CD4-positive, alpha-beta T cell treated with Interleukin-1 beta for 1 hour (primary cell): ENCODE data around the gene GPLD1.
A peak's percentile ranks its signal among the peaks of the same experiment; 100 is the strongest.
"Not testable (repeated sequence)": the region's sequence is repeated elsewhere in the genome, so short reads cannot be mapped to it uniquely, and the experiment has no call there.

Source experiments
- DNase-seq, 2 donors: peaks; one replicate each; pipeline ENCODE4 v3.0.0-alpha.2; 2020 to 2022

GPLD1 gene

GRCh38 chr6:24489470-24489869, at the start of gene GPLD1:
Gene GPLD1, minus strand, starts transcription at chr6:24489578. Its CDS starts 67 bp downstream, at chr6:24489511.
- DNase-seq, result no peak

GRCh38 chr6:24537771-24538385, 48.5 kb upstream of the GPLD1 start:
- DNase-seq, result no peak

GRCh38 chr6:24537082-24537699, 47.8 kb upstream of the GPLD1 start:
- no peak for DNase-seq

GRCh38 chr6:24536466-24536865, 47.1 kb upstream of the GPLD1 start:
- no peak for DNase-seq

- DNase-seq, result no peak
Measured at GRCh38 chr6:24535210-24535609, 45.8 kb upstream of the GPLD1 start.

- no peak for DNase-seq
Measured at GRCh38 chr6:24534329-24534728, 45.0 kb upstream of the GPLD1 start.

- DNase-seq, result no peak
Measured at GRCh38 chr6:24529985-24530384, 40.6 kb upstream of the GPLD1 start.

GRCh38 chr6:24524805-24525204, 35.4 kb upstream of the GPLD1 start:
- peak in 1 of 2 donors; percentile 6 for DNase-seq

- DNase-seq, result no peak
Measured at GRCh38 chr6:24524329-24524728, 35.0 kb upstream of the GPLD1 start.

GRCh38 chr6:24522228-24523176, 33.1 kb upstream of the GPLD1 start:
- peak in 1 of 2 donors; percentile 39 for DNase-seq

- peak; percentile 25 to 30 for DNase-seq
Measured at GRCh38 chr6:24520929-24521546, 31.7 kb upstream of the GPLD1 start.

GRCh38 chr6:24517659-24518543, 28.5 kb upstream of the GPLD1 start:
- peak in 1 of 2 donors; percentile 13 for DNase-seq

- no peak for DNase-seq
Measured at GRCh38 chr6:24513602-24514001, 24.2 kb upstream of the GPLD1 start.

- DNase-seq, result not testable (repeated sequence)
Measured at GRCh38 chr6:24511976-24512375, 22.6 kb upstream of the GPLD1 start.

GRCh38 chr6:24506814-24507520, 17.6 kb upstream of the GPLD1 start:
- no peak for DNase-seq

- DNase-seq, result no peak
Measured at GRCh38 chr6:24504649-24505586, 15.5 kb upstream of the GPLD1 start.

- no peak for DNase-seq
Measured at GRCh38 chr6:24504287-24504648, 14.9 kb upstream of the GPLD1 start.

GRCh38 chr6:24501914-24502313, 12.5 kb upstream of the GPLD1 start:
- no peak for DNase-seq

- no peak for DNase-seq
Measured at GRCh38 chr6:24501374-24501773, 12.0 kb upstream of the GPLD1 start.

GRCh38 chr6:24500683-24501082, 11.3 kb upstream of the GPLD1 start:
- DNase-seq, result no peak
